Measurements from ENCODE around the gene TMEM87B. TPM values are rescaled to one million over a fixed set of nuclear protein-coding genes. Genes with fewer than 3 reads are reported as not detected.

Gene TMEM87B
- total and polyA plus RNA-seq, 4 donors: 5.4 to 31.5 (median 20.0) TPM

DNA sequence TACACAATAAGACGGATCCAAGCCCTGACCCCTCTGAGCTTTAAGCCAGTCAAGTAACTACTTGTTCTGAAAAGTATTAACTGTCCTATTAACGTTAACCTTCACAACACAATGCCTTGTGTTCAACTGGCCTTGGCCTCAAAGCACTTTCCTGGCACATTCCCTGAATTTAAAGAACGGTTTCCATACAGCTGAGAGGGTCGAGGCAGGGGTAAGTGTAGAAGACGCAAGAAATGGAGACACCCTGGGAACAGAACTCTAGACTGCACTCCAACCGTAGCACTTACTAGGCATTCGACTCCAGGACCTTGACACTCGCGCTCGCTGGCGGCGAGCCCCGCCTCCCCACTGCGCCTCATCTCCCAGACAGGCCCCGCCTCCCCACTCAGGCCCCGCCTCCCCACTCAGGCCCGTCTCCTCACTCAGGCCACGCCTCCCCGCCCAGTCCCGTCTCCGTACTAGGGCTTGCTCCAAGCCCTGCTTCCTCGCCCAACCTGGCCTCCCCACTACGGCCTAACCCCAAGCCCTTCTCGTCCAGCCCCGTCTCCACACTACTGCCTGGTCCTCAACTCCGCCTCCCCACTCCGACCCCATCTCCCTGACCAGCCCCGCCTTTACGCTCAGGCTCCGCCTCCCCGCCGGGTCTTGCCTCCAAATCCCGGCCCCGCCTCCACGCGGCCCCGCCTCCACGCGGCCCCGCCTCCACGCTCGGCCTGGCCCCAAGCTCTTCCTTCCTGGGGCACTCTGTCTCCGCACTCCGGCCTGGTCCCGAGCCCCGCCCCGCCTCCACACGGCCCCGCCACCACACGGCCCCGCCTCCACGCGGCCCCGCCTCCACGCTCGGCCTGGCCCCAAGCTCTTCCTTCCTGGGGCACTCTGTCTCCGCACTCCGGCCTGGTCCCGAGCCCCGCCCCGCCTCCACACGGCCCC, 887 bp upstream of the TMEM87B start:
- 2% methylated on average over 43 to 62 of the region's 62 CpGs for WGBS, 2 donors
- intact Hi-C loops (cut with DNase I): loop anchor here in 1 of 2 donors (2.0 to 5.0 kb wide), 2 partner anchors 82 to 155 kb away; partner anchors contain the start of gene MERTK
- H3K27me3 ChIP-seq (ENCODE audit: control insufficient read depth in 1 of 2, insufficient read depth in 2 of 2, low read length in 1 of 2): no peaks in the 10 kb centered on the region
- peak overlapping the region in 1 of 2 donors; percentile 81 for H3K27ac ChIP-seq (ENCODE audit: low read depth in 1 of 2, low read length in 2 of 2)
- peak overlapping the region in 1 of 2 donors; percentile 5 for H3K4me3 ChIP-seq (ENCODE audit: low read length in 2 of 2)
- H3K9me3 ChIP-seq (ENCODE audit: control insufficient read depth, low read length): no peaks in the 10 kb centered on the region
- ATAC-seq (ENCODE audit: low FRiP score): peak; percentile 89
- H3K36me3 ChIP-seq (ENCODE audit: control insufficient read depth in 1 of 2, insufficient read depth in 2 of 2, low read length in 1 of 2): no peaks in the 10 kb centered on the region
- peak; percentile 99 to 100 for DNase-seq
- no peaks in the 10 kb centered on the region for H3K4me1 ChIP-seq (ENCODE audit: control insufficient read depth in 1 of 2, insufficient read depth in 2 of 2, low read length in 2 of 2)

DNA sequence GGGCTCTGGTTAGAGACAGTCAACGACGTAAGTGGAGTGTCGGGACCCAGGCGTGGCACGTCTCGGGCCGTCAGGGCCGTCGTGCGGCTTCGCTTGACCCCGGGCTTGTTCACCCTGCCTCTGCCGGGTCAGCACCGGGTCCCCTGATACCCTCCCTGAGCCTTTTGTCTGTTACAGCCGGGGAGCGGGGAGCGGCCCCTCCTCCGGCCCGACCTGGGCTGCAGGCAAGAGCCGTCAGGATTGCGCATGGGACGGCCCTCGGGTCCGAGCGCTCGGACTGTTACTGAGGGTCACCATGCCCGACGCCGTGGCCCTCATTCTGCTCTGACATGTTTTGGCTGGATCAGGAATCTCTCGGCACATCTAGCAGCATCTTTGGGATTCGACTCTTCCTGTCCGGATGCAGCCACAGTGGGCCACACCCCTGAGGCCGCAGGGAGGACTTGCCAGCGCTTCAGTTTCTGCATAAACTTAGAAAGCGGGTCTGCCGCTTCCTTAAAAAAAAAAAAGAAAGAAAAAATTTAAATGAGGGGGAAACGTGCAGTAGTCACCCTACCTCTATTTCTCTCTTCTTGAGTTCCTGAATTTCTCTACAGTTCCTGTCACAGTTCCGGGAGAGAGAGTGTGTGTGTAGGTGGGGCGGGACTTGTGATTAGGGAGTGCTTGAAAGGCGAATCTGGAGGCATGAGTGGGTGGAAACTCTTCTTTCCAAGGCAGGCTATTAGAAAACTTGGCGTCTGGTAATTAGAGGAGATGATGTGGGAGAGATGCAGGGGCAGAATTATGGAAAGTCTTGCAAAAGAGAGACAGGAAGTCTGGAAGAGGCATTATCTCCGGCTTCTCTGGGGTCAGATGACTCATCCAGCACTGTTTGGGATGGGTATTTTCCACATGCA, 909 bp downstream of the TMEM87B start:
- Histone ChIP-seq H3K27ac (ENCODE audit: low read depth in 1 of 2, low read length in 2 of 2) (peak overlapping the region; percentile 32 to 93), H3K9me3 (ENCODE audit: control insufficient read depth, low read length) (no peaks in the 10 kb centered on the region), H3K36me3 (ENCODE audit: control insufficient read depth in 1 of 2, insufficient read depth in 2 of 2, low read length in 1 of 2) (no peaks in the 10 kb centered on the region), H3K27me3 (ENCODE audit: control insufficient read depth in 1 of 2, insufficient read depth in 2 of 2, low read length in 1 of 2) (no peaks in the 10 kb centered on the region), H3K4me3 (ENCODE audit: low read length in 2 of 2) (peak overlapping the region; percentile 64 to 78), H3K4me1 (ENCODE audit: control insufficient read depth in 1 of 2, insufficient read depth in 2 of 2, low read length in 2 of 2) (no peaks in the 10 kb centered on the region)
- peak; percentile 45 for ATAC-seq (ENCODE audit: low FRiP score)
- 0 to 1% methylated on average over 42 of the region's 42 CpGs for WGBS, 2 donors
- DNase-seq: peak; percentile 79 to 83
- intact Hi-C loops (cut with DNase I): loop anchor here in 1 of 2 donors (2.0 kb wide), 1 partner anchor 157 kb away; the partner anchor contains the start of gene MERTK

DNA sequence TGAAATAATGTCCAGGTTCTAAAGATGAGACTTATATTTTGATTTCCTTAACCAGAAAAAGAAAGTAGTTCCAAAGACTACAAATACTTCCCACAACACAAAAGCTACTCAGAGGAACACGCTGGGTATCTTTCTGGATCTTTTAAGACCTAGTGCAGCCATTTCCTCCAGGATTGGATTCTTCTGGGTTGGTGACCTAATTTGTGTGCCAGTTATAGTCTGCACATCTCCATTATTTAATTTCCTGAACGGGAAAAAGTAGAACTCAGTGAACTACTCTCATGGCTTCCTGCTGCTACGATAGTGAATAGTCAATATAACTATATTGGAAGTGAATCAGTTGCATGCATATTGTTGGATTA, 1.5 kb downstream of the TMEM87B start:
- intact Hi-C loops (cut with DNase I): no loop called here

DNA sequence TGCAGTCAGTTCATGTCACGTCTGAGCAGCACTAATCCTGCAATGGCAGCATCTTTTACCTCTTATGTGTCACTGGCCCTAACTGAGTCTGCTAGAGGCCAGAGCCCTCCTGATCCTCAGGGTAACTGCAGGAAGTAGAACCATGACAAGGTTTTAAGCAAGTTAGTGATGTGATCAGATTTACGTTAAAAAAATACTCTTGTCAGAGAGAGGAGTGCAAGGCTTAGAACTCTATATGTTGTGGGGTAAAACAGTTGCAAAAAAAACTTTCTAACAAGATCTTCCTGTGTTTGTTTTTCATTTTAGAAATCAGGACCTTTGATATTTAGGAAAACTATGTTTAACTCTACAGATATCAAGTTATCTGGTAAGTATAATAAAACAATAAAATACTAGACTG, 4.6 kb downstream of the TMEM87B start:
- DNase-seq: no peak
- H3K27me3 ChIP-seq (ENCODE audit: control insufficient read depth in 1 of 2, insufficient read depth in 2 of 2, low read length in 1 of 2): no peaks in the 10 kb centered on the region
- H3K9me3 ChIP-seq (ENCODE audit: control insufficient read depth, low read length): no peaks in the 10 kb centered on the region
- no peak overlapping the region for H3K27ac ChIP-seq (ENCODE audit: low read depth in 1 of 2, low read length in 2 of 2)
- H3K4me3 ChIP-seq (ENCODE audit: low read length in 2 of 2): no peak overlapping the region
- no peaks in the 10 kb centered on the region for H3K4me1 ChIP-seq (ENCODE audit: control insufficient read depth in 1 of 2, insufficient read depth in 2 of 2, low read length in 2 of 2)
- H3K36me3 ChIP-seq (ENCODE audit: control insufficient read depth in 1 of 2, insufficient read depth in 2 of 2, low read length in 1 of 2): peaks cover 0 to 6% of the 10 kb centered on the region in 2 donors
- intact Hi-C loops (cut with DNase I): no loop called here
- WGBS, 2 donors: 78 to 81% methylated on average over 2 of the region's 2 CpGs
- ATAC-seq (ENCODE audit: low FRiP score): no peak

More for the DNA sequence above, 1.5 kb downstream of the TMEM87B start:
- ATAC-seq (ENCODE audit: low FRiP score) (no peak), DNase-seq (no peak)
- Histone ChIP-seq H3K4me3 (ENCODE audit: low read length in 2 of 2) (peak overlapping the region; percentile 64 to 78), H3K9me3 (ENCODE audit: control insufficient read depth, low read length) (no peaks in the 10 kb centered on the region), H3K27me3 (ENCODE audit: control insufficient read depth in 1 of 2, insufficient read depth in 2 of 2, low read length in 1 of 2) (no peaks in the 10 kb centered on the region), H3K36me3 (ENCODE audit: control insufficient read depth in 1 of 2, insufficient read depth in 2 of 2, low read length in 1 of 2) (no peaks in the 10 kb centered on the region), H3K27ac (ENCODE audit: low read depth in 1 of 2, low read length in 2 of 2) (peak overlapping the region; percentile 32 to 56), H3K4me1 (ENCODE audit: control insufficient read depth in 1 of 2, insufficient read depth in 2 of 2, low read length in 2 of 2) (no peaks in the 10 kb centered on the region)
- WGBS, 2 donors: 10 to 15% methylated on average over 3 of the region's 3 CpGs

DNA sequence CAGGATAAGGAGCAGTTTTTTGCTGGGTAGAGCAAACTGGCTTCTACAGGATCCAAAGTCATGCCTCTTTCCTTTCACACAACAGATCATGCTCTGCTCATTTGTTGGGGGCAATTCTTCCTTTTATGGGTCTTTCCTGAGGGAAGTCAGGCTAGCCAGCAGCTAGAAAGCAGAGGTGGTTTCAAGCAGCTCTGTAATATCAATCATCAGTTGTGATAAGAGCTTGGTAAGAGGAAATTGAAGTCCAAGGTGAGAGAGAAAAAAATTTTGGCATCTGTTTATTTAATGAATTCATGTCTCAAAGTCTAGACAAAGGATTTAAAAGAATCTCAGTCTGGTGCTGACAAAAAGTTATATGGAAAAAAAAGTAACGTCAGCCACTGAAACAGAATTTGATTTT, 6.2 kb downstream of the TMEM87B start:
- intact Hi-C loops (cut with DNase I): no loop called here
- ATAC-seq (ENCODE audit: low FRiP score) (no peak), DNase-seq (no peak)
- Histone ChIP-seq H3K9me3 (ENCODE audit: control insufficient read depth, low read length) (no peaks in the 10 kb centered on the region), H3K4me3 (ENCODE audit: low read length in 2 of 2) (no peak overlapping the region), H3K27me3 (ENCODE audit: control insufficient read depth in 1 of 2, insufficient read depth in 2 of 2, low read length in 1 of 2) (no peaks in the 10 kb centered on the region), H3K27ac (ENCODE audit: low read depth in 1 of 2, low read length in 2 of 2) (no peak overlapping the region), H3K36me3 (ENCODE audit: control insufficient read depth in 1 of 2, insufficient read depth in 2 of 2, low read length in 1 of 2) (peaks cover 0 to 6% of the 10 kb centered on the region in 2 donors), H3K4me1 (ENCODE audit: control insufficient read depth in 1 of 2, insufficient read depth in 2 of 2, low read length in 2 of 2) (no peaks in the 10 kb centered on the region)
- 50 to 61% methylated on average over 1 of the region's 1 CpG for WGBS, 2 donors

DNA sequence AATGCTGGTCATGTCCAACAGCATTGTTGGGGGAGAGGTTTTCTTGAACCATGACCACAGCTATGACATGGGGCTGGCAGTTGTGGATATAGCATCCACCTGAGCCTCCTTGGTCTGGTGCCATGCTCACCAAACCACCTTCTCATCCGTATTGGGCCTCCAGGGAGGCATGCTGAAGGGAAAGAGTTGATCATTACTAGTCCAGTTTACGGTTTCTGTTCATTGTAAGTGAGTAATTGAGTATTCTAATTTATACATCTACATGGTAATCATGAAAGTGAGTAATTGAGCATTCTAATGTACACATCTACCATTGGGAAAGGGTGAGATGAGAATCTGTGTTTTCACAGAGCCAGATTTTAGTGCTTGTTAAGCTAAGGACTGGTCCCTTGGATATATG, 6.8 kb downstream of the TMEM87B start:
- Histone ChIP-seq H3K27me3 (ENCODE audit: control insufficient read depth in 1 of 2, insufficient read depth in 2 of 2, low read length in 1 of 2) (no peaks in the 10 kb centered on the region), H3K27ac (ENCODE audit: low read depth in 1 of 2, low read length in 2 of 2) (no peak overlapping the region), H3K9me3 (ENCODE audit: control insufficient read depth, low read length) (no peaks in the 10 kb centered on the region), H3K4me1 (ENCODE audit: control insufficient read depth in 1 of 2, insufficient read depth in 2 of 2, low read length in 2 of 2) (no peaks in the 10 kb centered on the region), H3K4me3 (ENCODE audit: low read length in 2 of 2) (no peak overlapping the region), H3K36me3 (ENCODE audit: control insufficient read depth in 1 of 2, insufficient read depth in 2 of 2, low read length in 1 of 2) (peaks cover 0 to 6% of the 10 kb centered on the region in 2 donors)
- intact Hi-C loops (cut with DNase I): no loop called here
- no peak for ATAC-seq (ENCODE audit: low FRiP score)
- DNase-seq: no peak
- 83 to 89% methylated on average over 2 of the region's 2 CpGs for WGBS, 2 donors

DNA sequence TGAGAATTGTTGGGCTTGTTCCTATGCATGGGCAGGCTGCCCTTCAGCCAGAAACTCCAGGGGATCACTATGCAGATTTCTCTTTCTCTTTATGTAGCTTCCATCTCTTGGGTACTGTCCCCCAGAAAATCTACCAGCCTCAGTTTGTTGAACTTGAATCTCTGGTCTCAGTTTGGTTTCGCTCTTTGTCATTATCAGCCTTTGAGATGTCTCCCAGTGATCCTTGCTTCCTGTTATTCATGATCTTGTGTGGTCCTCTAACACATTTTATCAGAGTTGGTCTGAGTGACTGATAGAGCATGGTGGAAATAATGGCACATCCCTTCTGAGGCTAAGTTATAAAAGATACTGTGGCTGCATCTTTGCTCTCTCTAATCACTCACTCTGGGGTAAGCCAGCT, 7.8 kb downstream of the TMEM87B start:
- Histone ChIP-seq H3K36me3 (ENCODE audit: control insufficient read depth in 1 of 2, insufficient read depth in 2 of 2, low read length in 1 of 2) (peaks cover 0 to 6% of the 10 kb centered on the region in 2 donors), H3K27ac (ENCODE audit: low read depth in 1 of 2, low read length in 2 of 2) (no peak overlapping the region), H3K9me3 (ENCODE audit: control insufficient read depth, low read length) (no peaks in the 10 kb centered on the region), H3K4me1 (ENCODE audit: control insufficient read depth in 1 of 2, insufficient read depth in 2 of 2, low read length in 2 of 2) (no peaks in the 10 kb centered on the region), H3K4me3 (ENCODE audit: low read length in 2 of 2) (no peak overlapping the region), H3K27me3 (ENCODE audit: control insufficient read depth in 1 of 2, insufficient read depth in 2 of 2, low read length in 1 of 2) (no peaks in the 10 kb centered on the region)
- ATAC-seq (ENCODE audit: low FRiP score) (no peak), DNase-seq (no peak)
- 100% methylated on average over 1 of the region's 1 CpG for WGBS, 2 donors
- intact Hi-C loops (cut with DNase I): no loop called here

DNA sequence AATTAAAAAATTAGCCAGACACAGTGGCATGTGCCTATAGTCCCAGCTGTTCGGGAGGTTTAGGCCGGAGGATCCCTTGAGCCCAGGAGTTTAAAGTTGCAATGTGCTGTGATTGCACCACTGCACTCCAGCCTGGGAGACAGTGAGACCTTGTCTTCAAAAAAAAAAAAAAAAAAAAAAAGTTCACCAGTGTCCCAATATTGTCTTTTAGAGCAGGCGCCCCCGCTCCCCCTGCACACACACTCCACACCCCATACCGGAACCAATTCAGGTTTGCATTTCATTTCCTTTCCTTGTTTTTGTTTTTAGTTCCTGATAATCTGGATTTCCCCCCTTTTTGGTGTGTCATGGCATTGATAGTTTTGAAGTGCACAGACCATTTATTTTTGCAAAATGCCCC, 10.4 kb downstream of the TMEM87B start:
- ATAC-seq (ENCODE audit: low FRiP score): no peak
- no peak overlapping the region for H3K4me3 ChIP-seq (ENCODE audit: low read length in 2 of 2)
- H3K9me3 ChIP-seq (ENCODE audit: control insufficient read depth, low read length): no peaks in the 10 kb centered on the region
- intact Hi-C loops (cut with DNase I): no loop called here
- no peaks in the 10 kb centered on the region for H3K4me1 ChIP-seq (ENCODE audit: control insufficient read depth in 1 of 2, insufficient read depth in 2 of 2, low read length in 2 of 2)
- no peaks in the 10 kb centered on the region for H3K27me3 ChIP-seq (ENCODE audit: control insufficient read depth in 1 of 2, insufficient read depth in 2 of 2, low read length in 1 of 2)
- 62 to 95% methylated on average over 5 of the region's 5 CpGs for WGBS, 2 donors
- DNase-seq: no peak
- H3K27ac ChIP-seq (ENCODE audit: low read depth in 1 of 2, low read length in 2 of 2): no peak overlapping the region
- peaks cover 0 to 6% of the 10 kb centered on the region in 2 donors for H3K36me3 ChIP-seq (ENCODE audit: control insufficient read depth in 1 of 2, insufficient read depth in 2 of 2, low read length in 1 of 2)

Data from aorta (tissue), 5 donors.